GM20000 (cell line): ENCODE results near the gene ERGIC1.

ENCODE experiments used
- DNase-seq: peaks from one replicate; pipeline ENCODE4 v3.0.0; 2012; ENCODE audit warnings: low spot score
- CTCF ChIP-seq: IDR thresholded peaks from 2 replicates; pipeline ENCODE4 v1.5.1; 2012; ENCODE audit warnings: mild to moderate bottlenecking, control low read depth; ENCODE audit errors: extremely low read depth, missing control alignments

ERGIC1 gene

GRCh38 chr5:172883066-172883465 lies 49.0 kb downstream of the ERGIC1 start:
- no peak for DNase-seq

GRCh38 chr5:172885597-172886340 lies 51.7 kb downstream of the ERGIC1 start:
- no peak for DNase-seq
- no peak for TF ChIP-seq CTCF

More at GRCh38 chr5:172883066-172883465, 49.0 kb downstream of the ERGIC1 start:
- no peak for TF ChIP-seq CTCF

- no peak for DNase-seq
These were observed 52.4 kb downstream of the ERGIC1 start for GRCh38 chr5:172886476-172886875.

DNA sequence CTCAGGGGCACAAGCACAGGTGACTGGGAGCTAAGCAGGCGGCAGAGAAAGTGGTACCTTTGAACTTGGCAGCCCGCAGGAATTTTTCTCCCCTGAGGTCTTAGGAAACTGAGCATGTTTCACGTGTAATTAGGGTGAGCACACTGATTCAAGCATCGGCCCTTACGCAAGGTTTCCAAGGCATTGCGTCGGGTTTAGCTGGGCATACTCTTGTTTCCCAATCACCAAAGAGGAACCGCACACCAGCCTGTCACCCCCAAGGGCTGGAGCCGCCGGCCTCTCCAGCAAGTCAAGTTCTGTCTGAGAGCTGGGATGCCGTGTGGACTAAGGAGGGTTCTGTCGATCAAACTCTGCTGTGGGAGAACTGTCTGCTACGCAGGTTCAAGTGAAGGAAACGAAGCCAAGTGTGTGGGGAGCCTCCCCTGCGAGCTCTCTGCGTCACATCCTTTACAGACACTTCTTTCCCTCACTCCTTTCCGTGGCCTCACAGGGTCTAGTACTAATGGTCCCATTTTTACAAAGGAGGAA lies 53.0 kb downstream of the ERGIC1 start:
- no peak for DNase-seq
- TF ChIP-seq CTCF = no peak

More at GRCh38 chr5:172886476-172886875, 52.4 kb downstream of the ERGIC1 start:
- no peak for TF ChIP-seq CTCF

DNA sequence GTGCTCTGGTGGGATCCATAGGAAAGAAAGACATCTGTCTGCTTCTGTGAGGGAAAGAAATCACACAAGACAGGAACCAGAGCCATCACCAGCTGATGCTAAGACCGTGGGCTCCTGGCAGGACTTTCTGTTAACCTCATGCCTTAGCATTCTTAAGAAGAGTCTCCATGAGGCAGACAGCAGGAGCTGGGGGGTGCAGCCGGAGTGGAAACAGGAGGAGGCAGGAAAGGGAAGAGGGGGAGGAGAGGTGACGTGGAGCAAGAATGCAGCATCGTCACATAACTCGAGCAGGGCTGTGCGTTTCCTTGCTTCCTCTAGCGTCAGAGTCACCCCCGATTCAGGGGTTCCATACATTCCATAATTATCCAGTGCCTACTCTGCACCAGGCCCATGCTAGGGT lies 53.6 kb downstream of the ERGIC1 start:
- no peak for TF ChIP-seq CTCF
- DNase-seq = no peak

DNA sequence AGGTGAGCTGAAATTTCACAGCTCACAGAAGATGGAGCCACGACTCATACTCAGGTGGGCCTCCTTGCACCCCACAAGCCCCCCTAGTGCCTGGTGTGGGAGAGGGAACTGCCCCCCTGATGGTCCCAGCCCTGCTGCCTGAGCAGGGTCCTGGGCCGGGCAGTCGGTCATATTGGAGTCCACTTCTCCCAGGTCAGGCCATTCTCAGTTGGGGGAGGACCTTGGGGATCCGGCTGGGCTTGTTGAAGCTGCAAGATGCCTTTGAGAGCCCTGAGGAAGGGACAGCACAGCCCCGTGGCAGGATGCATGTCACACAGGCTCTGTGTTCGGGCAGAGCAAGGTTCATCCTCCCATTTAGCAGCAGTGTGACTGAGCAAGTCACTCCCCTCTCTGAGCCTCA lies 56.6 kb downstream of the ERGIC1 start:
- DNase-seq = no peak
- TF ChIP-seq CTCF = no peak

DNA sequence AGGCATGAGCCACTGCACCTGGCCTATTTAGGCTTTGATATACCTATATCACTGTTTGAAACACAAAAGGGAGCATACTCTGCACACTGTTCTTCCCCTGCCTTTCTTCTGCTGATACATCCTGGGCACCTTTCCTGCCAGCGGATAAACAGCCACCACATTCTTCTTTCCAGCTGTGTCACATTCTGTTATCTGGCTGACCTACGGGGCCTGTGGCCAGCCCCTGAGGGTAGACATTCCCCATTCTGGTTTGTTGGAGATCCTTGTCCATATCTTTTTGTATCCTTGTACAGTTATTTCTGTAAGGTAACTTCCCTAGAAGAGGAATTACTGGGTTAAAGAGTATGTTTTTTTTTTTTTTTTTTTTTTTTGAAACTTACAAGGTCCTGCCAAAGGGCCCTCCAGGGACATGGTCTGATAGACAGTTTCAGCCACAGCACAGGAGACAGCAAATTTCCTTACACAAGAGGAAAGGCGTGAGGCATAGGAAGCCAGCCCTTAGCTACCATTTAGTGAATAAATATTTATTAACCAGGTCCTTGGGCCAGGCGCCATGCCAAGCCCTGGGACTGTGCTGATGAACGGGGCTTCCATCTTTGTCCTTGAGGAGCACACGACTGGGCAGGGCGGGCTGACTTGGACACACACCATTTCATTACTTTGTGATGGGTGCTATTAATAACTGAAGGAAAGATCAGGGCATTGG lies 57.8 kb downstream of the ERGIC1 start:
- TF ChIP-seq CTCF = no peak
- no peak for DNase-seq
